ENCODE results near the gene TTC21A. TPM values are rescaled to one million over a fixed set of nuclear protein-coding genes. Genes with fewer than 3 reads are reported as not detected.

Gene TTC21A
- total RNA-seq, 3 donors from 2014 or later = 6.2 to 11.1 (median 7.2) TPM

DNA sequence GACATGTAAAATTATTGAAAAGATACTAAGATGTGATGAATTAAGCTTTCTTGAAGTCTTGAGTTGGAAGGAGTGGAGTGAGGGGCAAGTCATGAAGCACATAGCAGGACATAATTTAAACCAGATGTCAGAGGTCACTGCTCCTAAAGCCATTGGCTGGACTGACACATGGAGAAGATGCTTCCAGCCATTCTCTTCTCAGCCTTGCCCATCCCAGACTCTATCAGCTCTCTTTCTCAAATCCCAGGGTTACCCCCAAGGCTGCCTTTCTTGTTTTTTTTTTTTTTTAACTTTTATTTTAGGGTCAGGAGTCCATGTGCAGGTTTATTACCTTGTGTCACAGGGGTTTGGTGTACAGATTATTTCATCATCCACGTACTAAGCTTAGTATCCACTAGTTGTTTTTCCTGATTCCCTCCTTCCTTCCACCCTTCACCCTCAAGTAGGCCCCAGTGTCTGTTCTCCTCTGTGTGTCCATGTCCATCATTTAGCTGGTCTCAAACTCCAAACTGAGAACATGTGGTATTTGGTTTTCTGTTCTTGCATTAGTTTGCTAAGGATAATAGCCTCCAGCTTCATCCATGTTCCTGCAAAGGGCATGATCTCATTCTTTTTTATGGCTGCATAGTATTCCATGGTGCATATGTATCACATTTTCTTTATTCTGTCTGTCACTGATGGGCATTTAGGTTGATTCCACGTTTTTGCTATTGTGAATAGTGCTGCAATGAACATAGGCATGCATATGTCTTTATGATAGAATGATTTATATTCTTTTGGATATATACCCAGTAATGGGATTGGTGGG lies 66.0 kb downstream of the TTC21A start:
- no peaks in the 10 kb centered on the region for H3K9me3 ChIP-seq
- no peak for ATAC-seq
- intact Hi-C loops (cut with DNase I, micrococcal nuclease) = no loop called here
- no peak for DNase-seq
- no peak overlapping the region for H3K4me3 ChIP-seq
- peaks cover 3% of the 10 kb centered on the region for H3K4me1 ChIP-seq (ENCODE audit: low read depth)
- no peak for TF ChIP-seq CTCF (IDR thresholded peaks at IDR 0.05)
- H3K36me3 ChIP-seq (ENCODE audit: low read depth) = no peaks in the 10 kb centered on the region

DNA sequence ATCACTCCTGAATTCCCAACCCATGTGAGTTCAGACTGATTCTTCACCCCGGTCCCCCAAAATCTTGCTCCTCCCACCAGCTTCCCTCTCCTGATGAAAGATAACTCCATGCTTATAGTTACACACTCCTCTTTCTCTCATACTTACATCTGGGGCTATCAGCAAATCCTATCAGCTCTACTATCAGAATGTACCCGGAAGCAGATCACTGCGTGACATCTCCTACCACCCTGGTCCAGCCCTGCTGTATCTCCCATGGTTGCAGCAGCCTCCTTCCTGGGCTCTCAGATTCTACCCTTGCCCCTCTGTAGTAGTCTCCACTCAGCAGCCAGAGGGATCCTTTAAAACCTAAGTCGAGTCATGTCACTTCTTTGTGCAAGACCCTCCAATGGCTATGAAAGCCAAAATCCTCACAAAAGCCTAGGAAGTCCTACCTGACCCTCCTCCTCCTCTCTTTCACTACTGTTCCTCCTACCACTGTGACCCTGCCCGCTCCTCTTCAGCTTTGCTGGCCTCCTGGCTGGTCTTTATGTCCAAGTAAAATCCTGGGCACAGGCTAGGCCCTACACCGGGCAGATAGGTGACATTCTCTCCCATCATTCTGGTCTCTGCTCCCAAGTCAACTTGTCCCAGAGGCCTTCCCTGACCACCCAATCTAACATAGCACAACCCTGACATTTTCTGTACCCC lies 68.7 kb downstream of the TTC21A start:
- Histone ChIP-seq H3K36me3 (ENCODE audit: low read depth) (no peaks in the 10 kb centered on the region), H3K4me1 (ENCODE audit: low read depth) (peaks cover 14% of the 10 kb centered on the region), H3K4me3 (no peak overlapping the region), H3K9me3 (no peaks in the 10 kb centered on the region)
- no peak for TF ChIP-seq CTCF (IDR thresholded peaks at IDR 0.05)
- intact Hi-C loops (cut with DNase I, micrococcal nuclease) = no loop called here
- DNase-seq (no peak), ATAC-seq (no peak)

DNA sequence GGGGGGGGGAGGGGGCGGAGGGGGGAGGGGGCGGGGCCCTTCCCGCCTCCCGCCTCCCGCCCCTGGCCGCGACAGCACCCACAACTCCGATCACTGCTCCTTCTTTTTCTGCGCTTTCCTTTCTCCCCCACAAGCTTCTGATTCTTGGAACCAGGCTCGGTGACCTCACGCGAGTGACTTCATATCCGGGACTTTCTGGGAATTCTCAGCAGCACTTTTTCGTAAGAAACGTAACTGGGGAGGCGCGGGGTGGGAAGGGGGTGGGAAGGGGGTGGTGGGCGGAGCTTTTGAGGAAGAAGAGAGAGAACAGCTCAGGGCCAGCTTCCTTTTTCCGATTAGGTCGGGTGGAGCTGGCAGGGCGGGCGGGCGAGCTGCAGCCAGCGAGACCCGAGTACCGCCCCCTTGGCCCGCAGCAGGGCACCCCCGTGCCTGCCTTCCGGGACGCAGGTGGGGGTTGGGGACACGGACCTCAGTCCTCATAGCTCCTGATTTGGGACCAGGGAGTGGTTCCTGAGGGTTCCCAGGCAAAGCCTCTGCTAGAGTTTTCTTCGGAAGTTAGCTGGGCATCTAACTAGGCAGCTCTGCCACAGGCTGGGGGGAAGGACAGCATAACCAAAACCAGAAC lies 70.3 kb downstream of the TTC21A start:
- H3K4me3 ChIP-seq = no peak overlapping the region
- TF ChIP-seq CTCF (IDR thresholded peaks at IDR 0.05) = no peak
- ATAC-seq = peak; percentile 63
- peak; percentile 85 to 91 (median 88) for DNase-seq
- peaks cover 14% of the 10 kb centered on the region for H3K4me1 ChIP-seq (ENCODE audit: low read depth)
- no peaks in the 10 kb centered on the region for H3K9me3 ChIP-seq
- no peaks in the 10 kb centered on the region for H3K36me3 ChIP-seq (ENCODE audit: low read depth)
- intact Hi-C loops (cut with DNase I, micrococcal nuclease) = no loop called here

DNA sequence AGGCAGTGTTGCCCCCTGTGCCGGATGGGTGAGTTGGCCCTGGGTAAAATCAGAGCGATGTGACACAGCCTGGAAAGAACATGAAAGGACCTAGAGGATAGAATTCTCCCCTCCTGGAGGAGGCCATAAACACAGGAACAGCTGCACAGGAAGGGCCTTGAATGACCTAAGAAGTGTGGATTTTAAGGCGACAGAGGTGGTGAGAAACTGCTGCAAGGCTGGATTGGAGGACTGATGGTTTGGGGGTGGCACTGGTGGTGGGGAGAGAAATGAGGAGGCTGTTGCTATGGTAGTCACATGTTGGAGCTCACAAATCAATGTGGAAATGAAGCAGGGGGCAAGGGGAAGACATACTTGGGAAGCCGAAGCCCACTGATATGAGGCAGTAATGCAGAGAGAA lies 71.1 kb downstream of the TTC21A start:
- intact Hi-C loops (cut with DNase I, micrococcal nuclease) = no loop called here
- no peaks in the 10 kb centered on the region for H3K9me3 ChIP-seq
- no peak for DNase-seq
- peaks cover 14% of the 10 kb centered on the region for H3K4me1 ChIP-seq (ENCODE audit: low read depth)
- TF ChIP-seq CTCF (IDR thresholded peaks at IDR 0.05) = no peak
- no peaks in the 10 kb centered on the region for H3K36me3 ChIP-seq (ENCODE audit: low read depth)
- no peak for ATAC-seq
- H3K4me3 ChIP-seq = no peak overlapping the region

DNA sequence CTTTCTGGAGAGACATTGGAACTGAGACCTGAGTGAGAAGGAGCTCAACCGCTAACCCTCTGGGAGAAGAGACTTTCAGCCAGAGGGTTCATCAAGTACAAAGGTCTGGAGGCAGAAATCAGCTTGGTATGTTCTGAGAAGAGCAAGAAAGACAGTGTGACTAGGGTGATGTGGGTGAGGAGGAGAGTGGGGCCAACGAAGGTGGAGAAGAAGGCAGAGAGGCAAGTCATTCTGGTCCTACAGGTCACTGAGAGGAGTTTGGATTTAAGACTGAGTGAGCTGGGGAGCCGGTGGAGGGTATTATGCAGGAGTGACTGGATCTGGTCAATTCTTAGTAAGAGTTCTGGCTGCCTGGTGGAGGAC lies 72.7 kb downstream of the TTC21A start:
- ATAC-seq (no peak), DNase-seq (no peak)
- no peaks in the 10 kb centered on the region for H3K9me3 ChIP-seq
- H3K4me3 ChIP-seq = no peak overlapping the region
- H3K4me1 ChIP-seq (ENCODE audit: low read depth) = peaks cover 14% of the 10 kb centered on the region
- intact Hi-C loops (cut with DNase I, micrococcal nuclease) = loop anchor here (5.0 to 10.0 kb wide), 2 partner anchors 38 to 45 kb away; no protein-coding TSS in a partner anchor
- no peak for TF ChIP-seq CTCF (IDR thresholded peaks at IDR 0.05)
- H3K36me3 ChIP-seq (ENCODE audit: low read depth) = no peaks in the 10 kb centered on the region

Data from mucosa of descending colon (tissue), 3 donors.